ENCODE measurements around the gene DPH7. TPM values are rescaled to one million over a fixed set of nuclear protein-coding genes. Genes with fewer than 3 reads are reported as not detected.

The DPH7 gene
- total and polyA plus RNA-seq, 2 of the 8 experiments (the other 6 are each of a cell fraction or from before 2014, with no cell fraction given) = 44.6 to 45.5 TPM

DNA sequence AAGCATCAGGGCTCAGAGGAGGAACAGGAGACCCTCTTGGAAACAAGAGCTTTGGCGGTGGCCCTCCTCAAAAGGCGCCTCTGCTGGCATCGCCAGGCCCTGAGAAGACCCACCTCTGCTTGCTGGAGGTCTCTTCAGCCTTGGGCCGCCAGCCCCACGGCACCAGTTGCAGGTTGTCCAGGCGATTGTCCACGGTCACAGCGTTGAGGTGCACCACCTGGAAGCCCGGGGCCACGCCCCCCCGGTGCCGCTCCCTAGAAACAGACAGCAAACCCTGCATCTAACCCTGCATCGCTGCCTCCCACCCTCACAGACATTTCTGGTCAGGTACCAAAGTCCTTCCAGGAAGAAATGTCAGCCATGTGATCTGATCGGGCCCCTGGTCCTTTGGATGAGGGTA, 8.1 kb upstream of the DPH7 start:
- Histone ChIP-seq H4K91ac (replicated peaks; ENCODE audit: insufficient read length, low read length) (no peak overlapping the region), H3K27ac (ENCODE audit: low read depth, low read length) (no peak overlapping the region), H3K27me3 (replicated peaks in 1 of 4; ENCODE audit: control insufficient read depth in 3 of 4, extremely low read depth in 1 of 4, insufficient read depth in 3 of 4, low read length in 3 of 4) (no peaks in the 10 kb centered on the region; a peak in 1 of 7 replicates), H2BK20ac (ENCODE audit: low read length) (no peak overlapping the region), H3K4me3 (ENCODE audit: extremely low read depth in 1 of 4, insufficient read depth in 2 of 4, low read depth in 3 of 4, low read length in 4 of 4) (no peak overlapping the region), H3K14ac (ENCODE audit: insufficient read length) (no peak overlapping the region), H2BK12ac (ENCODE audit: low read depth, low read length) (no peak overlapping the region), H3K36me3 (ENCODE audit: control insufficient read depth in 2 of 4, insufficient read depth in 4 of 4, low read length in 3 of 4) (peaks cover 29 to 59% (median 45%) of the 10 kb centered on the region in 4 experiments), H3K4me2 (ENCODE audit: insufficient read depth in 1 of 2, low read depth in 2 of 2, low read length in 2 of 2) (no peak overlapping the region), H3K79me1 (ENCODE audit: low read depth, low read length) (peaks cover 32% of the 10 kb centered on the region), H2BK15ac (ENCODE audit: low read length) (no peak overlapping the region), H2AK5ac (ENCODE audit: low read depth, low read length) (no peak overlapping the region), H3K9ac (replicated peaks in 1 of 4; ENCODE audit: extremely low read depth in 1 of 4, low read depth in 3 of 4, low read length in 3 of 4) (no peak overlapping the region), H3K23ac (ENCODE audit: insufficient read length) (no peak overlapping the region), H2AFZ (ENCODE audit: low read length) (no peak overlapping the region), H3K23me2 (ENCODE audit: low read depth, low read length) (peaks cover 8% of the 10 kb centered on the region; the same call in 1 of the 2 replicates), H2BK120ac (replicated peaks; ENCODE audit: low read depth, low read length) (no peak overlapping the region), H3K4me1 (replicated peaks in 1 of 4; ENCODE audit: control insufficient read depth in 3 of 4, insufficient read depth in 4 of 4, low read length in 3 of 4) (peaks cover 0 to 7% (median 5%) of the 10 kb centered on the region in 4 experiments; a peak in 5 of 7 replicates), H3K18ac (ENCODE audit: extremely low read depth, low read length) (no peak overlapping the region), H3K4ac (replicated peaks; ENCODE audit: insufficient read length, low read depth, low read length) (no peak overlapping the region), H4K8ac (ENCODE audit: extremely low read depth, insufficient read depth, low read length) (peak overlapping the region; percentile 72; the same call in 1 of the 2 replicates), H2BK5ac (ENCODE audit: low read depth, low read length) (no peak overlapping the region), H3K56ac (replicated peaks; ENCODE audit: insufficient read length, low read depth, low read length) (no peak overlapping the region), H3K79me2 (ENCODE audit: control insufficient read depth in 1 of 2, insufficient read depth in 2 of 2, low read length in 2 of 2) (peaks cover 0 to 22% of the 10 kb centered on the region in 2 experiments; a peak in 2 of 4 replicates), H3K9me3 (ENCODE audit: insufficient read depth in 2 of 2, low read depth in 1 of 2, low read length in 1 of 2) (no peaks in the 10 kb centered on the region), H4K5ac (ENCODE audit: insufficient read length, low read depth, low read length) (no peak overlapping the region), H4K20me1 (replicated peaks in 1 of 2; ENCODE audit: control insufficient read depth in 1 of 2, insufficient read depth in 2 of 2, low read length in 2 of 2) (peaks cover 25 to 46% of the 10 kb centered on the region in 2 experiments)
- ChIA-PET POLR2A (ENCODE audit: partially characterized antibody) (interaction anchor here (1.1 kb wide), 1 partner anchor 18 kb away, joined by 3 read pairs; the partner anchor contains the start of gene ARRDC1), CTCF (ENCODE audit: partially characterized antibody) (interaction anchor here (0.7 to 3.3 kb wide), 4 partner anchors 16 to 71 kb away, joined by 3 to 12 read pairs (median 4); no protein-coding TSS in a partner anchor)
- DNase-seq (ENCODE audit: low read depth in 1 of 2, low spot score in 2 of 2) = no peak
- no peak for FAIRE-seq
- TF ChIP-seq GABPA (IDR thresholded peaks at IDR 0.05; ENCODE audit: borderline replicate concordance, insufficient read depth, low read length) = no peak
- TF ChIP-seq, protein P1, sequence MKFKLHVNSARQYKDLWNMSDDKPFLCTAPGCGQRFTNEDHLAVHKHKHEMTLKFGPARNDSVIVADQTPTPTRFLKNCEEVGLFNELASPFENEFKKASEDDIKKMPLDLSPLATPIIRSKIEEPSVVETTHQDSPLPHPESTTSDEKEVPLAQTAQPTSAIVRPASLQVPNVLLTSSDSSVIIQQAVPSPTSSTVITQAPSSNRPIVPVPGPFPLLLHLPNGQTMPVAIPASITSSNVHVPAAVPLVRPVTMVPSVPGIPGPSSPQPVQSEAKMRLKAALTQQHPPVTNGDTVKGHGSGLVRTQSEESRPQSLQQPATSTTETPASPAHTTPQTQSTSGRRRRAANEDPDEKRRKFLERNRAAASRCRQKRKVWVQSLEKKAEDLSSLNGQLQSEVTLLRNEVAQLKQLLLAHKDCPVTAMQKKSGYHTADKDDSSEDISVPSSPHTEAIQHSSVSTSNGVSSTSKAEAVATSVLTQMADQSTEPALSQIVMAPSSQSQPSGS (IDR thresholded peaks at IDR 0.05; ENCODE audit: low read length) = no peak
- TF ChIP-seq POU5F1 (IDR thresholded peaks at IDR 0.05; ENCODE audit: low read depth, low read length) = no peak
- TF ChIP-seq TBP (IDR thresholded peaks at IDR 0.05; ENCODE audit: low read depth, low read length) = no peak
- no peak for TF ChIP-seq KDM1A (IDR thresholded peaks at IDR 0.05; ENCODE audit: borderline replicate concordance, low read length)
- TF ChIP-seq BACH1 (IDR thresholded peaks at IDR 0.05; ENCODE audit: low read length) = no peak
- no peak for TF ChIP-seq SAP30 (IDR thresholded peaks at IDR 0.05; ENCODE audit: insufficient read depth, insufficient replicate concordance, low read length)
- 93% methylated on average over 12 of the region's 14 CpGs; no CpG with 5 or more reads in 1 of the 2 experiments for WGBS, 2 experiments (ENCODE audit: extremely low coverage in 1 of 2, insufficient coverage in 1 of 2, insufficient read length in 1 of 2, insufficient replicate concordance in 2 of 2, low coverage in 1 of 2, low lambda C conversion rate in 2 of 2, missing lambda C conversion rate in 1 of 2)
